ENCODE measurements around the gene KDF1. TPM values are rescaled to one million over a fixed set of nuclear protein-coding genes. Genes with fewer than 3 reads are reported as not detected.

The KDF1 gene, protein sequence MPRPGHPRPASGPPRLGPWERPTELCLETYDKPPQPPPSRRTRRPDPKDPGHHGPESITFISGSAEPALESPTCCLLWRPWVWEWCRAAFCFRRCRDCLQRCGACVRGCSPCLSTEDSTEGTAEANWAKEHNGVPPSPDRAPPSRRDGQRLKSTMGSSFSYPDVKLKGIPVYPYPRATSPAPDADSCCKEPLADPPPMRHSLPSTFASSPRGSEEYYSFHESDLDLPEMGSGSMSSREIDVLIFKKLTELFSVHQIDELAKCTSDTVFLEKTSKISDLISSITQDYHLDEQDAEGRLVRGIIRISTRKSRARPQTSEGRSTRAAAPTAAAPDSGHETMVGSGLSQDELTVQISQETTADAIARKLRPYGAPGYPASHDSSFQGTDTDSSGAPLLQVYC
- 1 to 10 TPM in 1 of 4 donors, not detected in 3; 2.3 TPM for total RNA-seq

DNA sequence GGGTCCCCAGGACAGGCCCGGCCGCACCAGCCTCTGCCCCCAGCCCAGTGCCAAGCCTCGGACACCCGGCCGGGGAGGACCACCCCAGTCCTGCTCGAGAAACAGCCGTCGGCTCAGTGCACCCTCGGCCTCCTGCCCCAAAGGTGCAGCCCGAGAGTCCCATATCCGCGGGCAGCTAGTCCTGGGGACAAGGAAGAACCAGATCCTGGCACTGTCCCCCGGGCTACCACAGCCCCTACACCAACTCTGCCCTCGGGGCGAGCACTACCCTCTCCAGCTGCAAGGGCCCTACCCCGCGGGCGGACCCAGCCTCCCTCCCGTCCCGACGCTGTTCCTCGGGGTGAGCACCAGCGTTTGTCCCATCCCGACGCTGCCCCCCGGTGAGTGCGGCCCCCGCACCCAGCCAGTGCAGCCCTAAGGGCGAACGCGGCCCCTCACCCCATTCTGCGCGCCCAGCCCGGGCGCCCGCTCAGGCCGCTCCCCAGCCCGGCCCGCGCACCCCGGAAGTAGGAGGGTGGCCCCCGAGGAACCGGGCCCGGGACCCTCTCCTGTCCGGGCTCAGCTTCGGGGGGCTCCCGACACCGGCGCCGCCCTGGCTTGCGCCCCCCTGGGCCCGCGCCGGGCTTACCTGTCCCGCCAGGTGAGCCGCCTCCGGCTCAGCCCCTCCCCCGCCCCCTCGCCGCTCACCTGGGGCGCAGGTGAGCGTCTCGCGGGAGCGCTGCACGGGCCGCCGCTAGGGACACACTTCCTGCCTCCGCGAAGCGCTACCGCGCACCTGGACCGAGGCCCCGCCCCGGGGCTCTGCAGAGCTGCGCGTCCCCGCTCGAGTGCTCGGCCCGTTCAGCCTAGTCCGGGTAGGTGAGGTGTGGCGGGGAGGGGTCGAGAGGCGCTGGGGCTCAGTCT is at the start of gene KDF1:
Gene KDF1 (minus strand): TSS at position 747 of the 903 bp plus-strand sequence. CDS start 8,088 bp downstream, outside the sequence.
- WGBS, 2 donors (ENCODE audit: low coverage in 1 of 2), result 0% methylated on average over 2 of the region's 86 CpGs; no CpG with 5 or more reads in 1 of the 2 donors
- no peaks in the 10 kb centered on the region for H3K36me3 ChIP-seq
- peaks cover 0 to 19% (median 0%) of the 10 kb centered on the region in 3 donors for H3K9me3 ChIP-seq
- ATAC-seq, result no peak
- TF ChIP-seq, protein P1, sequence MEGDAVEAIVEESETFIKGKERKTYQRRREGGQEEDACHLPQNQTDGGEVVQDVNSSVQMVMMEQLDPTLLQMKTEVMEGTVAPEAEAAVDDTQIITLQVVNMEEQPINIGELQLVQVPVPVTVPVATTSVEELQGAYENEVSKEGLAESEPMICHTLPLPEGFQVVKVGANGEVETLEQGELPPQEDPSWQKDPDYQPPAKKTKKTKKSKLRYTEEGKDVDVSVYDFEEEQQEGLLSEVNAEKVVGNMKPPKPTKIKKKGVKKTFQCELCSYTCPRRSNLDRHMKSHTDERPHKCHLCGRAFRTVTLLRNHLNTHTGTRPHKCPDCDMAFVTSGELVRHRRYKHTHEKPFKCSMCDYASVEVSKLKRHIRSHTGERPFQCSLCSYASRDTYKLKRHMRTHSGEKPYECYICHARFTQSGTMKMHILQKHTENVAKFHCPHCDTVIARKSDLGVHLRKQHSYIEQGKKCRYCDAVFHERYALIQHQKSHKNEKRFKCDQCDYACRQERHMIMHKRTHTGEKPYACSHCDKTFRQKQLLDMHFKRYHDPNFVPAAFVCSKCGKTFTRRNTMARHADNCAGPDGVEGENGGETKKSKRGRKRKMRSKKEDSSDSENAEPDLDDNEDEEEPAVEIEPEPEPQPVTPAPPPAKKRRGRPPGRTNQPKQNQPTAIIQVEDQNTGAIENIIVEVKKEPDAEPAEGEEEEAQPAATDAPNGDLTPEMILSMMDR (IDR thresholded peaks at IDR 0.05), result no peak
- TF ChIP-seq EP300 (IDR thresholded peaks at IDR 0.05), result no peak
- no peak for TF ChIP-seq POLR2AphosphoS5 (IDR thresholded peaks at IDR 0.05)
- TF ChIP-seq POLR2A (IDR thresholded peaks at IDR 0.05), result peak in 1 of 2 donors; percentile 13
- H3K27ac ChIP-seq, result no peak within 1 kb of the TSS
- H3K27me3 ChIP-seq, result peaks cover 92% of the 10 kb centered on the region
- H3K4me1 ChIP-seq, result peaks cover 0 to 13% (median 10%) of the 10 kb centered on the region in 3 donors
- H3K4me3 ChIP-seq, result peak within 1 kb of the TSS in 1 of 2 donors; percentile 36

DNA sequence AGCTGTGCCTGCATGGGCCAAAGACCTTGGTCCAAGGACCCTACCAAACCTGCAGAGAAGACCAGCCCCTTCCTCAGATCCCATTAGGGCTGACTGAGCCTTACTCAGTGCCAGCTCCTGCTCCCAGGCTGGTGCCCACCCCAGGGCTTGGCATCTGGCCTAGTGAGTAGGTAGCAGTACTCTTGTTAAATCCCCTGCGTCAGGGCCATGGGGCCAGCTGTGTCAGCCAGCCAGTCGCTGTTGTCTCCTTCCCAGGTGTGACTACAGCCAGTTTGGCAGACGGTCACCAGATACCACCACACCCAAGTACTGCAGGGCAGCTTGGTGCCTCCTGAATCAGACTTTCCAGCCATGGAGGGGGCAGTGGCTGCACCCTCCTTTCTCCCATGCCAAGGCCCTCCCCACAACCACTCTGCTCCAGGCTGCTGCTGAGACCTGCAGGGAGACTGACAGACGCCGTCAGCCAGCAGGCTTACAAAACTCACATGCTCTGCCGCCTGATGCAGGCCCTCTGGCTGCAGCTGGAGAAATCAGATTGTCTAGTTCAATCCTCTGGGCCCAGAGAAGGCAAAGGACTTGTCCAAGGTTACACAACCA is 49.4 kb upstream of the KDF1 start:
- no peak for ATAC-seq
- peaks cover 0 to 21% of the 10 kb centered on the region in 2 donors for H3K36me3 ChIP-seq
- no CpG with 5 or more reads among the region's 6 CpGs for WGBS, 2 donors (ENCODE audit: low coverage in 1 of 2)
- no peaks in the 10 kb centered on the region for H3K27me3 ChIP-seq
- H3K4me1 ChIP-seq, result peaks cover 9 to 75% (median 17%) of the 10 kb centered on the region in 3 donors
- TF ChIP-seq, protein P1 (IDR thresholded peaks at IDR 0.05), result no peak
- TF ChIP-seq POLR2AphosphoS5 (IDR thresholded peaks at IDR 0.05), result no peak
- TF ChIP-seq POLR2A (IDR thresholded peaks at IDR 0.05), result no peak
- TF ChIP-seq EP300 (IDR thresholded peaks at IDR 0.05), result no peak
- H3K4me3 ChIP-seq, result peak overlapping the region; percentile 68 to 86
- H3K27ac ChIP-seq, result peak overlapping the region; percentile 93 to 95 (median 94)
- H3K9me3 ChIP-seq, result no peaks in the 10 kb centered on the region

DNA sequence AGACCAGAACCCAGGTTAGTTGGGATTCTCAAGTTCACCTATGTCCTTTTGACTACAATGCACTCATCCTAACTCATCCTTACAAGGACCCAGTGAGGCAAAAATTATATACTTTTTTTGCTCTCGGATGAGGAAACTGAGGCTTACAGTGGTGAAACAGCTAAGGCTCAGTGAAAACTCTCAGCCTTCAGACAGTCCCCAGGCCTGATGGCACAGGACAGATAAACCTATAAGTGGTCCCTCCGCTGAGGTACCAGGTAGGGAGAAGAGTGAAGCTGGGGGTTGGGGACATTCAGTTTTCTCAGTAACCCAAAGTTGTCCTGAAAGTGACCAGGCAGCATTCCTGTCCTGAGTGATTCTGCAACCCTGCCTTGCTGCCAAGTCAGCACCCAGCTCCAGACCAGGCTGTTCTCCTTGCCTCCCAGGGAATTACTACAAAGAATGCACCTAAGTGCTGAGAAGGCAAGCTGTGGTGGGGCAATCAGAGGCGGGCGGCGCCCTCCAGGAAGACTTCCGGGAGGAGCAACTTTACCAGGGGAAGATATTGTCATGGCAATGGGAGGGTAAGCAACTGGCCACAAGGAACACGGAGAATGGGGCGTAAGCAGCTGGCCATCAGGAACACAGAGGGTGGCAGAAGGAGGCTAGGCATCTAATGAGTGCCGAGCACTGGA is 47.8 kb upstream of the KDF1 start:
- WGBS, 2 donors (ENCODE audit: low coverage in 1 of 2), result 50 to 53% methylated on average over 3 to 4 of the region's 9 CpGs
- no peak for TF ChIP-seq EP300 (IDR thresholded peaks at IDR 0.05)
- peak; percentile 92 for TF ChIP-seq POLR2AphosphoS5 (IDR thresholded peaks at IDR 0.05)
- peak in 1 of 2 donors; percentile 15 for TF ChIP-seq POLR2A (IDR thresholded peaks at IDR 0.05)
- TF ChIP-seq, protein P1 (IDR thresholded peaks at IDR 0.05), result no peak
- no peaks in the 10 kb centered on the region for H3K27me3 ChIP-seq
- ATAC-seq, result peak; percentile 26
- peak overlapping the region; percentile 4 to 68 for H3K4me3 ChIP-seq
- H3K9me3 ChIP-seq, result no peaks in the 10 kb centered on the region
- peaks cover 0 to 36% of the 10 kb centered on the region in 2 donors for H3K36me3 ChIP-seq
- H3K4me1 ChIP-seq, result peaks cover 10 to 87% (median 23%) of the 10 kb centered on the region in 3 donors
- peak overlapping the region; percentile 82 to 95 (median 93) for H3K27ac ChIP-seq

DNA sequence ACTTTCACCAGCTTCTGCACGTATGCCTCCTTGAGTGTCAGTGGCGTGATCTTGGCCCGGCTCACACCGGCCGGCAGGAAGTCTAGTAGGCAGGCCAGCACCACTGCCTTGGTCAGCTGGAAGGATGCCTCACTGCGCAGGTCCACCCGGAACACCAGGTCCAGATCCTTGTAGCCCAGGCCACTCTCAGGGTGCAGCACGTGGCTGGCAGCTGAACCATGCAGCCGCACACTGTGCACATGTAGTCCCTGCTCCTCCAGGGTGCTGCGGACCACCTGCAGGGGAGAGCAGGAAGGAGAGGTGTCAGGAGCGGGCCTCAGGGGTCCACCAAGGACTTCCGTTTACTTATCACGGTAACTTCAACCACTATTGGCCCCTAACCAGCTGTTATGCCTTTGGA is 46.4 kb upstream of the KDF1 start:
- 56% methylated on average over 7 of the region's 13 CpGs; no CpG with 5 or more reads in 1 of the 2 donors for WGBS, 2 donors (ENCODE audit: low coverage in 1 of 2)
- Histone ChIP-seq H3K9me3 (no peaks in the 10 kb centered on the region), H3K27me3 (no peaks in the 10 kb centered on the region), H3K4me3 (no peak overlapping the region), H3K36me3 (peaks cover 0 to 45% of the 10 kb centered on the region in 2 donors), H3K4me1 (peaks cover 10 to 99% (median 31%) of the 10 kb centered on the region in 3 donors), H3K27ac (peak overlapping the region in 3 of 4 donors; percentile 82 to 93 (median 93))
- ATAC-seq, result no peak
- TF ChIP-seq POLR2A (IDR thresholded peaks at IDR 0.05) (no peak), EP300 (IDR thresholded peaks at IDR 0.05) (no peak), POLR2AphosphoS5 (IDR thresholded peaks at IDR 0.05) (no peak)
- TF ChIP-seq, protein P1 (IDR thresholded peaks at IDR 0.05), result no peak

All from gastroesophageal sphincter (tissue), 4 donors.